DMS114 treated with DMSO at 0.1 percent for 48 hours (cell line): ENCODE data around the gene CREB3L1.
A peak's percentile ranks its signal among the peaks of the same experiment; 100 is the strongest.

Experiments used
- DNase-seq: peaks from one replicate; lab custom pipeline; 2025; ENCODE audit not compliant: unreplicated experiment; lab: John Stamatoyannopoulos, UW

The CREB3L1 gene

DNA sequence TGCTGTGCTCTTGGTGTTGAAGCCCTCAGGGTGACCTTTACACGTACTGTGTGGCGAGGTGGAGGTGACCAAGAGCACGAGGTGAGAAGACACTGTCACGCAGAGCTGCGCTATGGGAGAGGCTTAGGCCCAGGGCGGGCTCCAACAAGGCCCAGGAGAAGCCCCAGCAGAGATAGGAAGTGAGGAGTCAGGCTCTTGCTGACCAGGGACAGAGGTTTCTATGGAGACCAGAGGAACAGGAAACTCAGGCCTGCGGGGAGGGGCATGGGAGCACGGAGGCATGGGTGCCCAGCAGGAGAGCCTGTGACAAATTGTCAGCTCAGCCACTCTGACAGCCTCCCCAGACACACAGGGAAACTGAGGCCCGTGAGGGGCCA lies 85.6 kb downstream of the CREB3L1 start:
- no peak for DNase-seq

DNA sequence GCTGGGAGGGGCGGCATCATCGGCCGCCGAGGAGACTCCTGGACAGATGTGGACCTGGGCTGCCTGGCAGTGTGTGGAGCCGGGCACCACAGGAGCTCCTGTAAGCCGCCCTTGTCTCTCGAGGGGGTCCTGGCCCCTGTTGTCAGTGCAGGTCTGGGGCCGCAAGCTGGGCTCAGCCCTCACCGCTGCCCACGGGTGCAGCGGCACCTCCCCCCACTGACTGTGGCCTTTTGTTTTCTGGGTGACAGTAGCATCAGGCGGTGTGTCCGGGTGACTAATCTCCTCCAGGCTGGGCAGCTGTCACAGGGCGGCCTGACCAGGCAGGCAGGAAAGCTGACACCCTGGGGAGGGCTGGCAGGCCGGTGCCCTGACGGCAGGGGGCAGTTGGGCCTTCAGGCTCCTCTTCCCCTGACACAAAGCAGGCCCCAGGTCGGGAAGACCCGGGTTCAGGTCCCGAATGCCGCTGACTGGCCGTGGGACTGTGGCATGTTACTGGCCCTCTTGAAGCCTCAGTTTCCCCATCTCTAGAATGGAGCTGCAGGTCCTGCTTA lies 86.1 kb downstream of the CREB3L1 start:
- DNase-seq: no peak

DNA sequence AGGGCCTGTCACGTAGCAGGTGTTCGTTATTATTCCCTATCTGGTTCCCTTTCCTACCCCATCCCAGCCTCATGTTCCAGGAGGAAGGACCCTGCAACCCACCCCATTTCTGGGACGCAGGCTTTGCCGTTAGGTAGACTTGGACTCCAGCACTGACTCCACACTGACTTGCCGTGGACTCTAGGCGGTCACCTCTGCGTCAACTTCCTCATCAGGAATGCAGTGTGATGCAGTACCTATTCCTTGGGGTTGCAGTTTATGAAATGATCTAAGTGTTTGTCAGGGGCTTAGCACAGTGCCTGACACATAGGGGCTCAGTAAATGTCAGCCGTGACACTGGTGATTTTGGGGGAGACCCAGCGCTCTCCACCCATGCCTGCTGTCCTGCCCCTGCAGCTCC lies 86.6 kb downstream of the CREB3L1 start:
- no peak for DNase-seq

DNA sequence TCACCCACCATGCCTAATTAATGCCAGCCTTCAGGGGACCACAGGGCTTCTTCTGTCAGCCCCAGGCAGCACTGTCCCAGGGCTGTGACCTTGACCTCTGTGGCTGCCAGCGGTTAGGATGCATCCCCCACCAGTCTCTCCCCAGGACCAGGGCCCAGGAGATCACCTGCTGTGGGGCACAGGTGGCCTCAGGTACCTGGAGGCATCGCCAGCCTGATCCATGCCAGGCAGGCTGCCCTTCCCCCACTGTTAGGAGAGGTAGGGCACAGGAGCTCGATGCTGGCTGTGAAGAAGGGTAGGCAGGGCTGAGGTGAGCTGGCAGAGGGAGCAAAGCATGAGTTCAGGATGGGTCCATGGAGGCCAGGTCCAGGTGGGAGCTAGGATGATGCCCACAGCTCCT lies 87.3 kb downstream of the CREB3L1 start:
- no peak for DNase-seq

DNA sequence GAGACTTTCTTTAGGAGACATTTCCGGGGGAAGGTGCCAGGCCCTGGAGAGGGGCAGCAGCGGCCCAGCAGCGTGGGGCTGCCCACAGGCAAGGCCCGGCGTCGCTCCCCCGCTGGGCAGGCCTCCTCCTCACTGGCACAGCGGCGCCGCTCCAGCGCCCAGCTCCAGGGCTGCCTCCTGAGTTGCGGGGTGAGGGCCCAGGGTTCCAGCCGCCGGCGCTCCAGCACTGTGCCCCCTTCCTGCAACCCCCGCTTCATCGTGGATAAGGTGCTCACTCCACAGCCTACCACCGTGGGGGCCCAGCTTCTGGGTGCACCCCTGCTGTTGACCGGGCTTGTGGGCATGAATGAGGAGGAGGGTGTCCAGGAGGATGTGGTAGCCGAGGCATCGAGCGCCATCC lies 88.8 kb downstream of the CREB3L1 start:
- no peak for DNase-seq

DNA sequence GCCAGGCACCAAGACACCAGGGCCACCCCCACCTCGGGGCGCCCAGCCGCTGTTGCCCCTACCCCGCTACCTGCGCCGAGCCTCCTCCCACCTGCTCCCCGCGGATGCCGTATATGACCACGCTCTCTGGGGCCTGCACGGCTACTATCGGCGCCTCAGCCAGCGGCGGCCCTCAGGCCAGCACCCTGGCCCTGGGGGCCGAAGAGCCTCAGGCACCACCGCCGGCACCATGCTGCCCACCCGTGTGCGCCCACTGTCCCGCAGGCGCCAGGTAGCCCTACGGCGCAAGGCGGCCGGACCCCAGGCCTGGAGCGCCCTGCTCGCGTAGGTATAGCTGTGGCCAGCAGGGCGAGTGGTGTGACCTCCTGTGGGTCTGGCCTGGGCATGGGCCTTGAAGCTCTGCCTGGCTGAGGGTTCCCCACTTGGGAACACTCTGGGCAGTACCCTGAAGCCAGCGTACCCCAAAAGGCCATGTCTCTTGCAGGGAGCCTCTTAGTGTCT lies 89.2 kb downstream of the CREB3L1 start:
- DNase-seq: no peak

DNA sequence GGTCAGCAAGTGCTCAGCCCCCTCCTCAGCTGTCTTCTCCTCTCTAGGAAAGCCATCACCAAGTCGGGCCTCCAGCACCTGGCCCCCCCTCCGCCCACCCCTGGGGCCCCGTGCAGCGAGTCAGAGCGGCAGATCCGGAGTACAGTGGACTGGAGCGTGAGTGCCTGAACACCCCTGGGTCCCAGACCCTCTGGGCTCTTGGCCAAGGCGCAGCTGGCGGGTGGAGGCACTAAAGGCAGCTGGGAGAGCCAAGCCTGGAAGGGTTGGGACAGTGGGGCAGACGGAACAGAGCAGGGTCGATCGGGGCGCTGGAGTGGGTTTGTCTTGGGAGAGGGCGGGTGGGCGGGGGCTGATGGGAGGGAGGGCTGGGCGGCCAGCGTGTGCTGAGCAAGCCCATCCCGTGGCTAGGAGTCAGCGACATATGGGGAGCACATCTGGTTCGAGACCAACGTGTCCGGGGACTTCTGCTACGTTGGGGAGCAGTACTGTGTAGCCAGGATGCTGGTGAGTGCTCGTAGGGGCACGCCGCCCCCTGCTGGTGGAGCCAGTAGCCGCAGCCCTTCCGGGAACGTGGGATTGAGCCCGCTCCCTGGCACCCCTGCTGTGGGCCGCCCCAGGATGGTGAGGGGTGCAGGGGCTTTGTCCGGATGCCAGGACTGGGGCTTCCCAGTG lies 89.9 kb downstream of the CREB3L1 start:
- peak; percentile 7 for DNase-seq

DNA sequence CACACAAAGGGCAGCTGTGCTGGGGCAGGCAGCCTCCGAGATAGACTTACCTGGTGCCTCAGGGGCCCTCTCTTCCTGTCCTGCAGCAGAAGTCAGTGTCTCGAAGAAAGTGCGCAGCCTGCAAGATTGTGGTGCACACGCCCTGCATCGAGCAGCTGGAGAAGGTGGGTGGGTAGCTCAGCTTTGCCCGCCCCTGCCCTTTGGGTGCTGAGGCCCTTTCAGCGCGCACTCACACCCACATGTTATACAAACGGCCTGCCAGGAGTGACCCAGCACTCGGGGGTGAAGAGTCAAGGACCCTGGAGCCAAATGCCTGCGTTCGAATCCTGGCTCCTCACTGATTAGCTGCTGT lies 90.4 kb downstream of the CREB3L1 start:
- no peak for DNase-seq

DNA sequence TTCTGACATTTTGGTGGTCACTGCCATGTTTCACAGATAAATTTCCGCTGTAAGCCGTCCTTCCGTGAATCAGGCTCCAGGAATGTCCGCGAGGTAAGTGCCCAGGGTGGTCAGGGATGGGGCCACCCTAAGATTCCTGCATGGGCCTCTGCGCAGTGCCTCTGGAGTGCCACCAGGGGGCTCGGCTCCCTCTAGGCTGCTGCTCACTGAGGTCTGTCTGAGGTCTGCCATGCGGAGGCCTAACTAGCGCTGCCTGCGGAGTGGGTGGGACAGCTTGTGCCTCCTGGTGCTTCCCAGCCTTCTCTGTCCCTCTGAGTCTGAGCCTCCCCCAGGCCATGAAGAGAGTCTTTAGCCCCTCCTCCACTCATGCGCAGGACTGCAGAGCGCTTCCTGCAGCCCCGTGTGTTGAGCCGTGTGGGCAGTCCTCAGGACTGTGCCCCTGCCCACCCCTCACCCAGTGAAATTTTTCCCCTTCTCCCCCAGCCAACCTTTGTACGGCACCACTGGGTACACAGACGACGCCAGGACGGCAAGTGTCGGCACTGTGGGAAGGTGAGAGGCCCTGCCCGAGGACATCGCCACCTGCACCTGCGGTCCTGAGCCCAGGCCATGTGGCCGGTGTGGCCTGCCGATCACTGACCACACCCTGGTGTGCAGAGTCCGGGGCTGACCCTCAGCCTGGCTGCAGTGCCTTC lies 92.1 kb downstream of the CREB3L1 start:
- DNase-seq: peak; percentile 54

DNA sequence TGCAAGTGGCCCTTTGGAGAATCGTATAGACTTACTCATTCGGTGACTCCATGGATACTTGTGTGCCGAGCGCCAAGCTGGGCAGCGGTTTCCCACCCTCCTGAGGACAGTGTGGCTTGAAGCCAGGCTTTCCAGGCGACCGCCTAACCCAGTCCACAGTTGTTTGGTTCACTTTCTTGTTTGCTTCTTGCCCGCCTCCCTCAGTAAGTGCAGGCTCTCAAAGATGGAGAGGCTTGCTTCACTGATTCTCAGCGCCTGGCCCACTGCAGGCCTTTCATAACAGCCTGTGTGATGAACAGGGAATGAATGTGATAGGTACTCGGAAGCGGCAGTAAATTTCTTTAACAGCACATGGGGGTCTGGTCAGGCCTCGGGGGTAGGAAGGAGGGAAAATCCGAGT lies 92.8 kb downstream of the CREB3L1 start:
- no peak for DNase-seq
